ENCODE measurements around the gene IL32.
A peak's percentile ranks its signal among the peaks of the same experiment; 100 is the strongest.

IL32 gene

GRCh38 chr16:3060339-3061127 lies 4.9 kb upstream of the IL32 start:
- H3K27ac ChIP-seq (ENCODE audit: extremely low read depth, low read depth, low read length), result no peak overlapping the region
- H3K36me3 ChIP-seq (ENCODE audit: control insufficient read depth in 2 of 2, insufficient read depth in 1 of 2, low read length in 2 of 2), result peaks cover 0 to 6% of the 10 kb centered on the region in 2 experiments; a peak in 2 of 3 replicates
- no peaks in the 10 kb centered on the region for H3K9me3 ChIP-seq (ENCODE audit: control insufficient read depth, insufficient read depth, low read depth, low read length)
- TF ChIP-seq ZFP69B (tag by site-specific recombination; IDR thresholded peaks at IDR 0.05) (peak; percentile 63; the same call in 1 of the 2 replicates), ZNF146 (tag by site-specific recombination; IDR thresholded peaks at IDR 0.05) (no peak), ZNF501 (tag by site-specific recombination; IDR thresholded peaks at IDR 0.05) (no peak), ZNF792 (tag by site-specific recombination; IDR thresholded peaks at IDR 0.05) (no peak)
- TF ChIP-seq, protein P1, sequence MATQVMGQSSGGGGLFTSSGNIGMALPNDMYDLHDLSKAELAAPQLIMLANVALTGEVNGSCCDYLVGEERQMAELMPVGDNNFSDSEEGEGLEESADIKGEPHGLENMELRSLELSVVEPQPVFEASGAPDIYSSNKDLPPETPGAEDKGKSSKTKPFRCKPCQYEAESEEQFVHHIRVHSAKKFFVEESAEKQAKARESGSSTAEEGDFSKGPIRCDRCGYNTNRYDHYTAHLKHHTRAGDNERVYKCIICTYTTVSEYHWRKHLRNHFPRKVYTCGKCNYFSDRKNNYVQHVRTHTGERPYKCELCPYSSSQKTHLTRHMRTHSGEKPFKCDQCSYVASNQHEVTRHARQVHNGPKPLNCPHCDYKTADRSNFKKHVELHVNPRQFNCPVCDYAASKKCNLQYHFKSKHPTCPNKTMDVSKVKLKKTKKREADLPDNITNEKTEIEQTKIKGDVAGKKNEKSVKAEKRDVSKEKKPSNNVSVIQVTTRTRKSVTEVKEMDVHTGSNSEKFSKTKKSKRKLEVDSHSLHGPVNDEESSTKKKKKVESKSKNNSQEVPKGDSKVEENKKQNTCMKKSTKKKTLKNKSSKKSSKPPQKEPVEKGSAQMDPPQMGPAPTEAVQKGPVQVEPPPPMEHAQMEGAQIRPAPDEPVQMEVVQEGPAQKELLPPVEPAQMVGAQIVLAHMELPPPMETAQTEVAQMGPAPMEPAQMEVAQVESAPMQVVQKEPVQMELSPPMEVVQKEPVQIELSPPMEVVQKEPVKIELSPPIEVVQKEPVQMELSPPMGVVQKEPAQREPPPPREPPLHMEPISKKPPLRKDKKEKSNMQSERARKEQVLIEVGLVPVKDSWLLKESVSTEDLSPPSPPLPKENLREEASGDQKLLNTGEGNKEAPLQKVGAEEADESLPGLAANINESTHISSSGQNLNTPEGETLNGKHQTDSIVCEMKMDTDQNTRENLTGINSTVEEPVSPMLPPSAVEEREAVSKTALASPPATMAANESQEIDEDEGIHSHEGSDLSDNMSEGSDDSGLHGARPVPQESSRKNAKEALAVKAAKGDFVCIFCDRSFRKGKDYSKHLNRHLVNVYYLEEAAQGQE (tag by site-specific recombination; IDR thresholded peaks at IDR 0.05), result 0 out of 2 replicates have a peak, but pooled peaks have one; percentile 36
- TF ChIP-seq, protein P2, sequence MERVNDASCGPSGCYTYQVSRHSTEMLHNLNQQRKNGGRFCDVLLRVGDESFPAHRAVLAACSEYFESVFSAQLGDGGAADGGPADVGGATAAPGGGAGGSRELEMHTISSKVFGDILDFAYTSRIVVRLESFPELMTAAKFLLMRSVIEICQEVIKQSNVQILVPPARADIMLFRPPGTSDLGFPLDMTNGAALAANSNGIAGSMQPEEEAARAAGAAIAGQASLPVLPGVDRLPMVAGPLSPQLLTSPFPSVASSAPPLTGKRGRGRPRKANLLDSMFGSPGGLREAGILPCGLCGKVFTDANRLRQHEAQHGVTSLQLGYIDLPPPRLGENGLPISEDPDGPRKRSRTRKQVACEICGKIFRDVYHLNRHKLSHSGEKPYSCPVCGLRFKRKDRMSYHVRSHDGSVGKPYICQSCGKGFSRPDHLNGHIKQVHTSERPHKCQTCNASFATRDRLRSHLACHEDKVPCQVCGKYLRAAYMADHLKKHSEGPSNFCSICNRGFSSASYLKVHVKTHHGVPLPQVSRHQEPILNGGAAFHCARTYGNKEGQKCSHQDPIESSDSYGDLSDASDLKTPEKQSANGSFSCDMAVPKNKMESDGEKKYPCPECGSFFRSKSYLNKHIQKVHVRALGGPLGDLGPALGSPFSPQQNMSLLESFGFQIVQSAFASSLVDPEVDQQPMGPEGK (tag by site-specific recombination; IDR thresholded peaks at IDR 0.05), result no peak
- TF ChIP-seq, protein P3, sequence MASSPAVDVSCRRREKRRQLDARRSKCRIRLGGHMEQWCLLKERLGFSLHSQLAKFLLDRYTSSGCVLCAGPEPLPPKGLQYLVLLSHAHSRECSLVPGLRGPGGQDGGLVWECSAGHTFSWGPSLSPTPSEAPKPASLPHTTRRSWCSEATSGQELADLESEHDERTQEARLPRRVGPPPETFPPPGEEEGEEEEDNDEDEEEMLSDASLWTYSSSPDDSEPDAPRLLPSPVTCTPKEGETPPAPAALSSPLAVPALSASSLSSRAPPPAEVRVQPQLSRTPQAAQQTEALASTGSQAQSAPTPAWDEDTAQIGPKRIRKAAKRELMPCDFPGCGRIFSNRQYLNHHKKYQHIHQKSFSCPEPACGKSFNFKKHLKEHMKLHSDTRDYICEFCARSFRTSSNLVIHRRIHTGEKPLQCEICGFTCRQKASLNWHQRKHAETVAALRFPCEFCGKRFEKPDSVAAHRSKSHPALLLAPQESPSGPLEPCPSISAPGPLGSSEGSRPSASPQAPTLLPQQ (tag by site-specific recombination; IDR thresholded peaks at IDR 0.05), result 0 out of 2 replicates have a peak, but pooled peaks have one; percentile 36
- H3K4me1 ChIP-seq (ENCODE audit: control insufficient read depth, insufficient read depth, low read length), result peaks cover 3% of the 10 kb centered on the region
- no peak overlapping the region for H3K4me3 ChIP-seq (ENCODE audit: low read depth, low read length)
- POLR2A ChIA-PET, result interaction anchor here (1.1 to 1.4 kb wide), 2 partner anchors 62 to 71 kb away, joined by 4 to 5 read pairs; no protein-coding TSS in a partner anchor
- CTCF ChIA-PET, result interaction anchor here (0.8 to 5.3 kb wide), 11 partner anchors 23 to 72 kb away, joined by 3 to 54 read pairs (median 5); partner anchors contain the start of gene ZNF205

GRCh38 chr16:3062553-3062952 lies 2.9 kb upstream of the IL32 start:
- TF ChIP-seq ZNF174 (tag by site-specific recombination; IDR thresholded peaks at IDR 0.05) (no peak), ZNF362 (tag by site-specific recombination; IDR thresholded peaks at IDR 0.05) (0 out of 2 replicates have a peak, but pooled peaks have one; percentile 14), MYNN (tag by site-specific recombination; IDR thresholded peaks at IDR 0.05; ENCODE audit: borderline replicate concordance) (no peak), GLI2 (tag by site-specific recombination; IDR thresholded peaks at IDR 0.05; ENCODE audit: borderline replicate concordance, low read depth) (no peak), ZNF548 (tag by site-specific recombination; IDR thresholded peaks at IDR 0.05) (no peak)
- TF ChIP-seq, protein P4, sequence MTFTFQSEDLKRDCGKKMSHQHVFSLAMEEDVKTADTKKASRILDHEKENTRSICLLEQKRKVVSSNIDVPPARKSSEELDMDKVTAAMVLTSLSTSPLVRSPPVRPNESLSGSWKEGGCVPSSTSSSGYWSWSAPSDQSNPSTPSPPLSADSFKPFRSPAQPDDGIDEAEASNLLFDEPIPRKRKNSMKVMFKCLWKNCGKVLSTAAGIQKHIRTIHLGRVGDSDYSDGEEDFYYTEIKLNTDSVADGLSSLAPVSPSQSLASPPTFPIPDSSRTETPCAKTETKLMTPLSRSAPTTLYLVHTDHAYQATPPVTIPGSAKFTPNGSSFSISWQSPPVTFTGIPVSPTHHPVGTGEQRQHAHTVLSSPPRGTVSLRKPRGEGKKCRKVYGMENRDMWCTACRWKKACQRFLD (tag by site-specific recombination; IDR thresholded peaks at IDR 0.05), result no peak
- H3K9me3 ChIP-seq (ENCODE audit: control insufficient read depth, insufficient read depth, low read depth, low read length), result no peaks in the 10 kb centered on the region
- peaks cover 0 to under 1% of the 10 kb centered on the region in 2 experiments; a peak in 1 of 3 replicates for H3K36me3 ChIP-seq (ENCODE audit: control insufficient read depth in 2 of 2, insufficient read depth in 1 of 2, low read length in 2 of 2)
- H3K4me3 ChIP-seq (ENCODE audit: low read depth, low read length), result no peak overlapping the region
- H3K4me1 ChIP-seq (ENCODE audit: control insufficient read depth, insufficient read depth, low read length), result peaks cover 3% of the 10 kb centered on the region
- no peak overlapping the region for H3K27ac ChIP-seq (ENCODE audit: extremely low read depth, low read depth, low read length)
- ChIA-PET POLR2A (no interaction called here), CTCF (interaction anchor here (0.6 to 2.0 kb wide), 7 partner anchors 15 to 69 kb away, joined by 3 to 9 read pairs (median 5); no protein-coding TSS in a partner anchor)

All from HEK293 (cell line).